ENCODE results near the gene ARHGEF33. TPM values are rescaled to one million over a fixed set of nuclear protein-coding genes. Genes with fewer than 3 reads are reported as not detected.

The ARHGEF33 gene
- polyA plus RNA-seq, 1 of the 3 experiments (the other 2 are of a cell fraction) = 0.25 TPM

DNA sequence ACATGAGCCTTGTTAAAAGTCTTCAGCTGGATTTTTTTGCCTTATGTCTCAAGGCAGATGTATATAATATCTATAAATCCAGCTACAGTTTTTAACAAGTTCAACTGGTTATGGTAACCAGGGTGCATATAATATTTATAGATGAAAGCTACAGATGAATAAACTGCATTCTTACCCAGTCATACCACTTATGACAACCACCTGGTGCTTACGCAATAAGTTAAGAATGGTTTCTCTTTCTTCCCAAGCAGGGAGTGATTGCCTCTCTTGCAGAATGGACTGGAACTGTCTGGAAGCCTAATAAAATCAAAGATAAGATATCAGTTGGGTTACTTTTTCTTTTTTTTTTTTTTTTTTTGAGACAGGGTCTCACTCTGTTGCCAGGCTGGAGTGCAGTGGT is 33.5 kb upstream of the ARHGEF33 start:
- Histone ChIP-seq H3K4me2 (no peak overlapping the region), H3K4me3 (ENCODE audit: low read depth in 2 of 2, low read length in 1 of 2) (no peak overlapping the region), H3F3A (replicated peaks; ENCODE audit: insufficient read depth) (no peaks in the 10 kb centered on the region), H4K20me1 (ENCODE audit: insufficient read depth) (no peaks in the 10 kb centered on the region), H3K27me3 (ENCODE audit: insufficient read depth) (no peaks in the 10 kb centered on the region), H3K9me2 (no peaks in the 10 kb centered on the region), H3K9me3 (no peaks in the 10 kb centered on the region), H3K27ac (ENCODE audit: low read depth in 2 of 2, low read length in 1 of 2) (no peak overlapping the region), H3K4me1 (ENCODE audit: control insufficient read depth in 1 of 2, insufficient read depth in 2 of 2, low read depth in 1 of 2, low read length in 1 of 2) (no peaks in the 10 kb centered on the region), H2AFZ (ENCODE audit: low read depth) (no peak overlapping the region), H3K36me3 (replicated peaks in 1 of 2; ENCODE audit: control insufficient read depth in 1 of 2, insufficient read depth in 2 of 2, low read length in 1 of 2) (peaks cover 70 to 84% of the 10 kb centered on the region in 2 experiments), H3K79me2 (ENCODE audit: insufficient read depth) (no peaks in the 10 kb centered on the region), H3K9ac (no peak overlapping the region)
- ChIA-PET POLR2A (no interaction called here), CTCF (interaction anchor here (1.0 to 1.5 kb wide), 2 partner anchors 16 to 21 kb away, joined by 3 to 4 read pairs; no protein-coding TSS in a partner anchor)
- no peak for DNase-seq
- 94% methylated on average over 1 of the region's 1 CpG for WGBS (ENCODE audit: low lambda C conversion rate)
- TF ChIP-seq JUND (IDR thresholded peaks at IDR 0.05) (no peak), TCF12 (IDR thresholded peaks at IDR 0.05) (no peak), USF2 (IDR thresholded peaks at IDR 0.05; ENCODE audit: borderline replicate concordance, low read depth, low read length) (no peak), FOXJ3 (CRISPR knock-in tag; IDR thresholded peaks at IDR 0.05) (no peak), MEF2A (IDR thresholded peaks at IDR 0.05; ENCODE audit: borderline replicate concordance, low read depth) (no peak), GABPA (IDR thresholded peaks at IDR 0.05; ENCODE audit: low read depth) (no peak), GATA2 (CRISPR knock-in tag; IDR thresholded peaks at IDR 0.05) (no peak), EZH2phosphoT487 (IDR thresholded peaks at IDR 0.05; ENCODE audit: borderline replicate concordance, low read depth) (no peak), POLR2AphosphoS5 (IDR thresholded peaks at IDR 0.05; ENCODE audit: low read depth, low read length) (no peak)
- TF ChIP-seq, protein P1, sequence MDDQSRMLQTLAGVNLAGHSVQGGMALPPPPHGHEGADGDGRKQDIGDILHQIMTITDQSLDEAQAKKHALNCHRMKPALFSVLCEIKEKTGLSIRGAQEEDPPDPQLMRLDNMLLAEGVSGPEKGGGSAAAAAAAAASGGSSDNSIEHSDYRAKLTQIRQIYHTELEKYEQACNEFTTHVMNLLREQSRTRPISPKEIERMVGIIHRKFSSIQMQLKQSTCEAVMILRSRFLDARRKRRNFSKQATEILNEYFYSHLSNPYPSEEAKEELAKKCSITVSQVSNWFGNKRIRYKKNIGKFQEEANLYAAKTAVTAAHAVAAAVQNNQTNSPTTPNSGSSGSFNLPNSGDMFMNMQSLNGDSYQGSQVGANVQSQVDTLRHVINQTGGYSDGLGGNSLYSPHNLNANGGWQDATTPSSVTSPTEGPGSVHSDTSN (IDR thresholded peaks at IDR 0.05) = no peak
- TF ChIP-seq, protein P2, sequence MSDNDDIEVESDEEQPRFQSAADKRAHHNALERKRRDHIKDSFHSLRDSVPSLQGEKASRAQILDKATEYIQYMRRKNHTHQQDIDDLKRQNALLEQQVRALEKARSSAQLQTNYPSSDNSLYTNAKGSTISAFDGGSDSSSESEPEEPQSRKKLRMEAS (IDR thresholded peaks at IDR 0.05; ENCODE audit: low read depth) = no peak
- TF ChIP-seq, protein P3, sequence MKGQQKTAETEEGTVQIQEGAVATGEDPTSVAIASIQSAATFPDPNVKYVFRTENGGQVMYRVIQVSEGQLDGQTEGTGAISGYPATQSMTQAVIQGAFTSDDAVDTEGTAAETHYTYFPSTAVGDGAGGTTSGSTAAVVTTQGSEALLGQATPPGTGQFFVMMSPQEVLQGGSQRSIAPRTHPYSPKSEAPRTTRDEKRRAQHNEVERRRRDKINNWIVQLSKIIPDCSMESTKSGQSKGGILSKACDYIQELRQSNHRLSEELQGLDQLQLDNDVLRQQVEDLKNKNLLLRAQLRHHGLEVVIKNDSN (IDR thresholded peaks at IDR 0.05; ENCODE audit: borderline replicate concordance, low read depth) = no peak
- TF ChIP-seq, protein P4, sequence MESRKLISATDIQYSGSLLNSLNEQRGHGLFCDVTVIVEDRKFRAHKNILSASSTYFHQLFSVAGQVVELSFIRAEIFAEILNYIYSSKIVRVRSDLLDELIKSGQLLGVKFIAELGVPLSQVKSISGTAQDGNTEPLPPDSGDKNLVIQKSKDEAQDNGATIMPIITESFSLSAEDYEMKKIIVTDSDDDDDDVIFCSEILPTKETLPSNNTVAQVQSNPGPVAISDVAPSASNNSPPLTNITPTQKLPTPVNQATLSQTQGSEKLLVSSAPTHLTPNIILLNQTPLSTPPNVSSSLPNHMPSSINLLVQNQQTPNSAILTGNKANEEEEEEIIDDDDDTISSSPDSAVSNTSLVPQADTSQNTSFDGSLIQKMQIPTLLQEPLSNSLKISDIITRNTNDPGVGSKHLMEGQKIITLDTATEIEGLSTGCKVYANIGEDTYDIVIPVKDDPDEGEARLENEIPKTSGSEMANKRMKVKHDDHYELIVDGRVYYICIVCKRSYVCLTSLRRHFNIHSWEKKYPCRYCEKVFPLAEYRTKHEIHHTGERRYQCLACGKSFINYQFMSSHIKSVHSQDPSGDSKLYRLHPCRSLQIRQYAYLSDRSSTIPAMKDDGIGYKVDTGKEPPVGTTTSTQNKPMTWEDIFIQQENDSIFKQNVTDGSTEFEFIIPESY (IDR thresholded peaks at IDR 0.05; ENCODE audit: borderline replicate concordance, low read depth) = no peak
- TF ChIP-seq, protein P5, sequence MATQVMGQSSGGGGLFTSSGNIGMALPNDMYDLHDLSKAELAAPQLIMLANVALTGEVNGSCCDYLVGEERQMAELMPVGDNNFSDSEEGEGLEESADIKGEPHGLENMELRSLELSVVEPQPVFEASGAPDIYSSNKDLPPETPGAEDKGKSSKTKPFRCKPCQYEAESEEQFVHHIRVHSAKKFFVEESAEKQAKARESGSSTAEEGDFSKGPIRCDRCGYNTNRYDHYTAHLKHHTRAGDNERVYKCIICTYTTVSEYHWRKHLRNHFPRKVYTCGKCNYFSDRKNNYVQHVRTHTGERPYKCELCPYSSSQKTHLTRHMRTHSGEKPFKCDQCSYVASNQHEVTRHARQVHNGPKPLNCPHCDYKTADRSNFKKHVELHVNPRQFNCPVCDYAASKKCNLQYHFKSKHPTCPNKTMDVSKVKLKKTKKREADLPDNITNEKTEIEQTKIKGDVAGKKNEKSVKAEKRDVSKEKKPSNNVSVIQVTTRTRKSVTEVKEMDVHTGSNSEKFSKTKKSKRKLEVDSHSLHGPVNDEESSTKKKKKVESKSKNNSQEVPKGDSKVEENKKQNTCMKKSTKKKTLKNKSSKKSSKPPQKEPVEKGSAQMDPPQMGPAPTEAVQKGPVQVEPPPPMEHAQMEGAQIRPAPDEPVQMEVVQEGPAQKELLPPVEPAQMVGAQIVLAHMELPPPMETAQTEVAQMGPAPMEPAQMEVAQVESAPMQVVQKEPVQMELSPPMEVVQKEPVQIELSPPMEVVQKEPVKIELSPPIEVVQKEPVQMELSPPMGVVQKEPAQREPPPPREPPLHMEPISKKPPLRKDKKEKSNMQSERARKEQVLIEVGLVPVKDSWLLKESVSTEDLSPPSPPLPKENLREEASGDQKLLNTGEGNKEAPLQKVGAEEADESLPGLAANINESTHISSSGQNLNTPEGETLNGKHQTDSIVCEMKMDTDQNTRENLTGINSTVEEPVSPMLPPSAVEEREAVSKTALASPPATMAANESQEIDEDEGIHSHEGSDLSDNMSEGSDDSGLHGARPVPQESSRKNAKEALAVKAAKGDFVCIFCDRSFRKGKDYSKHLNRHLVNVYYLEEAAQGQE (IDR thresholded peaks at IDR 0.05; ENCODE audit: low read depth, low read length) = no peak

Measured in SK-N-SH (cell line).